Measurements from ENCODE around the gene COL2A1. TPM values are rescaled to one million over a fixed set of nuclear protein-coding genes. Genes with fewer than 3 reads are reported as not detected.

The COL2A1 gene
- total RNA-seq, 4 donors from 2014 or later = not detected

- TF ChIP-seq CTCF (IDR thresholded peaks at IDR 0.05; ENCODE audit: low read depth) = no peak
Measured at GRCh38 chr12:48009471-48009870, 5.2 kb upstream of the COL2A1 start.

DNA sequence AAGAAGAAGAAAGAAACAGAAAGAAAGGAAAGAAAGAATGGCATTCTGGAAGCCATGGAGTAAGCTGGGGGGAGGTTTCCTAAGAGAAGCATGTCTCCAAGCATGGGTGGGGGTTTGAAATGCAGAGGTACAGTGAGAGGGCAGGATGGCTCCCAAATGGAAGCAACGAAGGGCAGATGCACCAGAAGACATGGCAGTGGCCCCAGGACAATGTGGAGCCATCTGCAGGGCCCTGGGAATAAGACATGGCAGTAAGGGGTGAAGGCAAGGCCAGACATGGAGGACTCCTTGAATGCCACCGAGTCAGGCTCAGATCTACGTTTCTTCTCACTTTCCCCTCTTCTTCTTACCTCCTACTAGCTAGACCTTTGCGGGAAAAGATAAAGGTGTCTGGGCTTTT lies 4.7 kb upstream of the COL2A1 start:
- TF ChIP-seq CTCF (IDR thresholded peaks at IDR 0.05; ENCODE audit: low read depth) = no peak

DNA sequence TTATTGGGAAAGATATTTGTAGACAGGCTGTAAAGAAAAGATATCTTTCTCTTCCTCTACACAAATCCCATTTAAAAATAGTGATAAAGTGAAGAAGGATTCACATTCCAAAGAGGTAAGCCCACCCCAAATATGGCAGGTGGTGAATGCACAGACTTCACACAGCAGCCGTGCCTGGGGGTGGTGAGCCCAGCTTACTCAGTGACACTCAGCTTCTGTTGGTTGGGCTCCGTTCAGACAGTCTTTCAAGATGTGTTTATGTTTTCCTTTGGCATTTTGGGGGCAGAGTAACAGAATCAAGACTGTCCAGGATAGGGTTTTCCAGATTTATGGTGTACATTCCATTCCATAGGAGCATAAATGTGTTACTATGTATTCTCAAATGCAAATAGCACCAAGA lies 4.1 kb upstream of the COL2A1 start:
- no peak for TF ChIP-seq CTCF (IDR thresholded peaks at IDR 0.05; ENCODE audit: low read depth)

DNA sequence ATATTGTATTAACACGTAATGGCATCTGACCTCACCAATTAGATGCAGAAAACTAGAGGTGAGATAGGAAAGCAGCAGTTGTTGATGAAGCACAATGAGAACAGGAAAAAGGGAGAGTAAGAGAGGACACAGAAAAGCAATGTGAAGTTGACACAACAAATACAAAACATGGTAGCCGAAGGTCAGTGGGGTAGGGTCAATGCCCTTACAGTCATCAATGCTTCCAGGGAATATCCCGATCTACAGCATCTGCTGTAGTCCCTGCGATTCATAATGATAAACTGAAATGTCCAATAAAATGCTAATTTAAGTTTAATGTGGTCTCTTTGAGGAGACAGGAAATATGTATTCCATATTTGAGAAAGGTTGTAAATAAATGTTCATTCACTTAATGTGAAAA lies 2.9 kb upstream of the COL2A1 start:
- no peak for TF ChIP-seq CTCF (IDR thresholded peaks at IDR 0.05; ENCODE audit: low read depth)

DNA sequence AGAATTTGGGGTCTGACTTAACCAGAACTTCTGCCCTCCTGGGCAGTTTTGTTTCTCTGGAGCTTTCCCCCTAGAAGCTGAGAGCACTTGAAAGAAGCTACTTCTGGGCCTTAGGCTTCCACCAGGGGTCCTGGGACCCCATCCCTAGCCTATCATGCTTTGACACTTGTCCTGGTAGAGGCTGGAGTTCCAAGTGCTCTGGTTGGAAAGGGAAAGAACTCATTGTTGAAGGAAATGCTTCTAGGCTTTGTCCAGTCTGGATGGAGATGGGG lies 1.4 kb upstream of the COL2A1 start:
- TF ChIP-seq CTCF (IDR thresholded peaks at IDR 0.05; ENCODE audit: low read depth) = no peak

- TF ChIP-seq CTCF (IDR thresholded peaks at IDR 0.05; ENCODE audit: low read depth) = no peak
Measured at GRCh38 chr12:48005001-48005749, 899 bp upstream of the COL2A1 start.

DNA sequence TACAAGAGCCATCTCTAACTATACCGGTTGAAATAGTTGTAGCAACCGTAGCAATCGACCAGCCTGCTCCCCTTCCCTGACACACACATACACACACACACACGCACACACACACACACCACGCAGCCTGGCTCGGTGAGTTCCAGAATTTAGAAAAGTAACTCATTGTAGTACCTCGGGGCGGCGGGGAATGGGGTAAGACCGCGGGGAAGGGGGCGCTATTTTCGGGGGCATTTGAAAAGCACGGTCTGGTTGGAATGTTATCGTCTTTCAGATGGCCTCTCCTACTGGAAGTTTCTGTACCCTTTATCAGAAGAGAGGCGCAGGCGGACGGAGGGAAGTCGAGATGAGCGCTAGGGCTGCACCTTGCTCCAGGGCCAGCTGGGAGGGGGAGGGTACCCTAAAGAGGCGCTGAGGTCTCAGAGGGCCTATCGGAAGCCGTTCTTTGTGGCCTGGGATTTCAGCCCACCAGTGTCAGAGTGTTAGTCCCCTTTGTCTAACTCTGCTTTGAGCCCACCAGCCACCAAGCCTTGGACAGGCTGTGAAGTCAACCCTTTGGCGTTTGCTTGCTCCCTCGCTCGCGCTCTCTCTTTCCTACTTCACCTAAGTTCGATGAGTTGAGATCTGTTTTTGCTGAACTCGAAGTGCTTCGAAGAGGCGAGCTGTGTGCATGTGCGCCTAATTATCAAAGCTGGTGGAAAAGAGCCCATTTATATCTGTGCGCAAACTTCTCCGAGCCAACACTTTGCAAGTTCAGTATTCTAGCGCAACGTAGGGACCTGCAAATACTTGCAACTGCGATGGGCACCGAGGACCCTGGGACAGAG lies 837 bp downstream of the COL2A1 start:
- no peak for TF ChIP-seq CTCF (IDR thresholded peaks at IDR 0.05; ENCODE audit: low read depth)

Measured in subcutaneous adipose tissue (tissue), 4 donors.